Mucosa of rectum (tissue), 2 donors: ENCODE results near the gene HBG2.
"Not testable (repeated sequence)": the region's sequence is repeated elsewhere in the genome, so short reads cannot be mapped to it uniquely, and the experiment has no call there.

Source experiments
- H3K27ac ChIP-seq, 2 donors: one replicate each; pipeline ENCODE4 v1.7.0; 2013; ENCODE audit warnings: inconsistent platforms in 2 of 2, low read depth in 2 of 2, low read length in 2 of 2
- H3K27me3 ChIP-seq, 2 donors: one replicate each; pipeline ENCODE4 v1.7.0; 2013; ENCODE audit warnings: low read length in 2 of 2; ENCODE audit not compliant: control insufficient read depth in 2 of 2, insufficient read depth in 2 of 2
- H3K36me3 ChIP-seq, 2 donors: one replicate each; pipeline ENCODE4 v1.7.0; 2013; ENCODE audit warnings: low read length in 2 of 2; ENCODE audit not compliant: control insufficient read depth in 2 of 2, insufficient read depth in 2 of 2
- H3K4me1 ChIP-seq, 2 donors: one replicate each; pipeline ENCODE4 v1.7.0; 2013; ENCODE audit warnings: low read length in 2 of 2, mild to moderate bottlenecking in 1 of 2; ENCODE audit not compliant: control insufficient read depth in 2 of 2, insufficient read depth in 2 of 2
- H3K4me3 ChIP-seq, 2 donors: one replicate each; pipeline ENCODE4 v1.7.0; 2013; ENCODE audit warnings: low read length in 2 of 2
- H3K9ac ChIP-seq, 2 donors: one replicate each; pipeline ENCODE4 v1.7.0; 2013; ENCODE audit warnings: low read length in 2 of 2, low read depth in 1 of 2, mild to moderate bottlenecking in 1 of 2
- H3K9me3 ChIP-seq, 2 donors: one replicate each; pipeline ENCODE4 v1.7.0; 2013; ENCODE audit warnings: low read length in 2 of 2; ENCODE audit not compliant: control insufficient read depth in 2 of 2
- donor health status: healthy.
- donor health status: Normal muscosa, but diverticular disease.

Gene HBG2

DNA sequence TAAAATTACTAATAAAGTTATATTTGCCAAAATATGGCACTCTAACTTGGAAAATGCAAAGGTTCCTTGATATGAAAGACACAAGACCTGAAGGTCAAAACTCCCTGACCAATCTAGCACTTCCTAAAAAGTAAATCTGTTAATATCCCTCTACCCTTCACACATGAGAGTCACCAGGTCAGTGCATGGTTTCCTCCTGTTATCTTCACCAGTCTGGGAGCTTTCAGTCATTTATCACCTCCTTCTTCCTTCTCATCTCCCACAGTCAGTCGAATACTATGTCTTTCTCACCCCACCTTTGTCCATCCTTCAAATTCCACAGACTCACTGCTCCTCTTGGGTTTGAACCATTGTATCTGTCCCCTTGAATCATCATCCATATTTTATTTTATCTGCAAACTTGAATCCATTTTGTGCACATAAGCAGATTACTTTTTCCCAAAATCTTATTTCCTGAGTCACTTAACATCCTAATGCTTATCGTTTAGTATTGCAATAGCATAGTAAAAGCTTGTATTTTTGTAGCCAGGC lies 12.5 kb upstream of the HBG2 start:
- Histone ChIP-seq H3K4me3 (no peak overlapping the region), H3K4me1 (no peaks in the 10 kb centered on the region)

DNA sequence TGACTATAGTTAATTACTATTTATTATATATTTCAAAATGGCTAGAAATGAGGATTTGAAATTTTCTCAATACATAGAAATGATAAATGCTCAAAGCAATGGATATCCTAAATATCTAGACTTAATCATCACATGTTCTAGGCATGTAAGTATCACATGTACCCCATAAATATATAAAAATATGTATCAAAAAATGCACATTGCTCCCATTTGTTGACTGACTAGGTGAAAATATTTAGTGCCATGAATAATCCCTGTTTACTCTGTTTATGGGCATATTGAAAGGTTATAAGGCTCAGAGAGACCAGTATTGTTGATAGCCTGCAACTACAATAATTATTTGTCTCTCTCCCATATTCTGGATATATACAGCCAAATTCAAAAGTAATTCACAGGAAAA lies 12.0 kb upstream of the HBG2 start:
- no peak overlapping the region for H3K4me3 ChIP-seq
- H3K36me3 ChIP-seq = no peaks in the 10 kb centered on the region
- no peak overlapping the region for H3K9ac ChIP-seq
- no peaks in the 10 kb centered on the region for H3K27me3 ChIP-seq
- H3K9me3 ChIP-seq = no peaks in the 10 kb centered on the region
- H3K4me1 ChIP-seq = no peaks in the 10 kb centered on the region
- no peak overlapping the region for H3K27ac ChIP-seq

More for the DNA sequence above, 12.5 kb upstream of the HBG2 start:
- Histone ChIP-seq H3K36me3 (no peaks in the 10 kb centered on the region), H3K9ac (no peak overlapping the region), H3K27ac (no peak overlapping the region), H3K9me3 (no peaks in the 10 kb centered on the region), H3K27me3 (no peaks in the 10 kb centered on the region)

DNA sequence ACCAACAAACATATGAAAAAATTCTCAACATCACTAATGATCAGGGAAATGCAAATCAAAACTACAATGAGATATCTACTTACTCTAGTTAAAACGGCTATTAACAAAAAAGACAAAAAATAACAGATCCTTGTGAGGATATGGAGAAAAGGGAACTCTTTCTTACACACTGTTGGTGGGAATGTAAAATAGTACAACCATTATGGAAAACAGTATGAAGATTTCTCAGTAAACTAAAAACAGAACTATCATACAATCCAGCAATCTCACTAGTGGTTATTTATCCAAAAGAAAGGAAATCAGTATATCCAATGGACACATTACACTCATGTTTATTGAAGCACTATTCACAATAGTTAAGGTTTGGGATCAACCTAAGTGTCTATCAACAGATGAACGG lies 11.3 kb upstream of the HBG2 start:
- H3K4me3 ChIP-seq = no peak overlapping the region
- no peaks in the 10 kb centered on the region for H3K4me1 ChIP-seq
- H3K9me3 ChIP-seq = no peaks in the 10 kb centered on the region
- no peak overlapping the region for H3K9ac ChIP-seq
- H3K36me3 ChIP-seq = no peaks in the 10 kb centered on the region
- no peaks in the 10 kb centered on the region for H3K27me3 ChIP-seq
- H3K27ac ChIP-seq = no peak overlapping the region

GRCh38 chr11:5258543-5259262 lies 4.1 kb upstream of the HBG2 start:
- no peak overlapping the region for H3K27ac ChIP-seq
- no peak overlapping the region for H3K9ac ChIP-seq
- no peaks in the 10 kb centered on the region for H3K27me3 ChIP-seq
- H3K4me1 ChIP-seq = no peaks in the 10 kb centered on the region
- no peak overlapping the region for H3K4me3 ChIP-seq
- no peaks in the 10 kb centered on the region for H3K9me3 ChIP-seq
- no peaks in the 10 kb centered on the region for H3K36me3 ChIP-seq

GRCh38 chr11:5257296-5257695 lies 2.7 kb upstream of the HBG2 start:
- no peak overlapping the region for H3K27ac ChIP-seq
- H3K27me3 ChIP-seq = no peaks in the 10 kb centered on the region
- H3K4me1 ChIP-seq = no peaks in the 10 kb centered on the region
- no peak overlapping the region for H3K4me3 ChIP-seq
- H3K9ac ChIP-seq = no peak overlapping the region
- no peaks in the 10 kb centered on the region for H3K9me3 ChIP-seq
- H3K36me3 ChIP-seq = no peaks in the 10 kb centered on the region

DNA sequence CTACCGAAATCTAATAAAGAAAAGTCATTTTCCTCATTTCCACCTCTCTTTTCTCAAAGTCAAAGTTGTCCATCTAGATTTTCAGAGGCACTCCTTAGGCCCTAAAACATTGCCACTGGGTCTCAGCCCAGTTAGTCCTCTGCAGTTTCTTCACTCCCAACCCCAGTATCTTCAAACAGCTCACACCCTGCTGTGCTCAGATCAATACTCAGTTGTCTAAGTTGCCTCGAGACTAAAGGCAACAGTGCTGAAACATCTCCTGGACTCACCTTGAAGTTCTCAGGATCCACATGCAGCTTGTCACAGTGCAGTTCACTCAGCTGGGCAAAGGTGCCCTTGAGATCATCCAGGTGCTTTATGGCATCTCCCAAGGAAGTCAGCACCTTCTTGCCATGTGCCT lies 558 bp downstream of the HBG2 start:
- not testable (repeated sequence) for H3K9ac ChIP-seq, H3K27me3 ChIP-seq, H3K9me3 ChIP-seq, H3K4me3 ChIP-seq, H3K27ac ChIP-seq, H3K36me3 ChIP-seq, H3K4me1 ChIP-seq

DNA sequence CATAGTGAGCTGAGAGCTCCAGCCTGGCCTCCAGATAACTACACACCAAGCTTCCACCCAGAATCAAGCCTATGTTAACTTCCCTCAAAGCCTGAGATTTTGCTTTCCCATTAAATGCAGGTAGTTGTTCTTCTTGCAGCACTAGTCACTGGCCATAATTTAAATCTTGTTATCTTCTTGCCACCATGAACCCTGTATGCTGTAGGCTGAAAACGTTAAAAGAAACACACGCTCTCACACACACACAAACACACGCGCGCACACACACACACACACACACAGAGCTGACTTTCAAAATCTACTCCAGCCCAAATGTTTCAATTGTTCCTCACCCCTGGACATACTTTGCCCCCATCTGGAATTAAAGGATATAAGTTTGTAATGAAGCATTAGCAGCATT lies 1.1 kb downstream of the HBG2 start:
- not testable (repeated sequence) for H3K4me3 ChIP-seq, H3K27ac ChIP-seq, H3K9me3 ChIP-seq, H3K27me3 ChIP-seq, H3K36me3 ChIP-seq, H3K4me1 ChIP-seq, H3K9ac ChIP-seq

DNA sequence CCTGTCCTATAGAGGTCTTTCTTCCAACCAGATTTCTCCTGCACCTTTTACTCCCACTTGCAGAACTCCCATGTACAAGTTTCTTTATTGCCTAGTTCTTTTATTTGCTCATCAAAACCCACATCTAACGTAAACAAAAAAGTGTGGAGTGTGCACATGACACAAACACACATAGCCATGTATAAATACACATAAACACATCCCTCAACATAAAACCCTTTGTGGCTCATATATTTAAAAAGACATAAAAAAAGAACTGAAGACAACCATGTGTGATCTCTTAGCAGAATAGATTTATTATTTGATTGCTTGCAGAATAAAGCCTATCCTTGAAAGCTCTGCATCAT lies 1.7 kb downstream of the HBG2 start:
- Histone ChIP-seq H3K4me3 (no peak overlapping the region), H3K36me3 (no peaks in the 10 kb centered on the region), H3K27ac (no peak overlapping the region), H3K27me3 (no peaks in the 10 kb centered on the region), H3K9ac (no peak overlapping the region), H3K4me1 (no peaks in the 10 kb centered on the region), H3K9me3 (no peaks in the 10 kb centered on the region)

DNA sequence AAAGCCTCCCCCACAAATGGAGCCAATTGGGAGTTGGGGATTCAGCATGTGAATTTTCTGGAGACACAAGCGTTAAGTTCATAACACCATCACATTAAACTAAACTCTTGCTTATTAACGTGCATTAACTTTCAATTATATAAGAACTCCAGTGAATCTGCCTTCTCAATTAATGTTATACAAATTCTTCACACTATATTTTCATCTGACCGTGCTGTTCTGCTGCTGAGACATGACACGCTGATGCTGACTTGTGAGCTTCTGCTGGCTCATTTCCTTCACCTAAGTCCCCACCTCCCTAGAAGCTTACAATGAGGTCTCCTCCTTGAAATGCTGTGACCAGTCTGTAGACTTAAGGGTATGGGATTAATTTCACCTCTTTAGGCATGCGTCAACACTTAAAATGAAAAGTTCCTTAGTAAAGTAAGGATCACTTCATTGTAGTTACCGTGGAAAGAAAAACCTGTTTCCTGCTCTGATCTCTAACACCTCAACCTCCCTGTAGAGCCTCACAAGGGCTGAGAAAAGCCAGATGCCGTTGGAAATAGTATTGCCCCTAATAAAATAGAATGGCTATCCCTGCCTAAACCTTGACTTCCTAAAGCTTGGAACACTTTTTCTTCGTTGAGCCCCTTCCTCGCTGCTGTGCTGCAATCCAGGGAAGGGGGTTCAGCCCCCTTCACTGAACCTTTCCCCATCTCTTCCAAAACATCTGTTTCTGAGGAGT lies 2.2 kb downstream of the HBG2 start:
- no peaks in the 10 kb centered on the region for H3K4me1 ChIP-seq
- H3K36me3 ChIP-seq = no peaks in the 10 kb centered on the region
- no peak overlapping the region for H3K4me3 ChIP-seq
- H3K27me3 ChIP-seq = no peaks in the 10 kb centered on the region
- H3K9me3 ChIP-seq = no peaks in the 10 kb centered on the region
- H3K27ac ChIP-seq = no peak overlapping the region
- H3K9ac ChIP-seq = no peak overlapping the region

GRCh38 chr11:5251746-5252145 lies 2.8 kb downstream of the HBG2 start:
- H3K9me3 ChIP-seq = no peaks in the 10 kb centered on the region
- H3K4me3 ChIP-seq = no peak overlapping the region
- no peaks in the 10 kb centered on the region for H3K36me3 ChIP-seq
- H3K9ac ChIP-seq = no peak overlapping the region
- H3K27ac ChIP-seq = no peak overlapping the region
- no peaks in the 10 kb centered on the region for H3K27me3 ChIP-seq
- H3K4me1 ChIP-seq = no peaks in the 10 kb centered on the region
